Stromal cell of bone marrow (primary cell): ENCODE data around the gene CNIH1.
A peak's percentile ranks its signal among the peaks of the same experiment; 100 is the strongest.

Source experiments
- DNase-seq: peaks from one replicate; pipeline ENCODE4 v3.0.0-alpha.2; 2012; ENCODE audit warnings: low read depth

CNIH1 gene

GRCh38 chr14:54440873-54441868, at the start of gene CNIH1:
CNIH1 (minus strand) TSS chr14:54441374; CDS start chr14:54441327, 47 bp downstream.
- DNase-seq, result peak; percentile 86

- DNase-seq, result no peak
These were observed 49.4 kb upstream of the CNIH1 start for GRCh38 chr14:54490445-54491175.

- DNase-seq, result no peak
These were observed 48.7 kb upstream of the CNIH1 start for GRCh38 chr14:54489731-54490444.

GRCh38 chr14:54489318-54489683, 48.1 kb upstream of the CNIH1 start:
- no peak for DNase-seq

- peak; percentile 86 for DNase-seq
These were observed 47.6 kb upstream of the CNIH1 start, which contains the start of gene GMFB for GRCh38 chr14:54488646-54489317. GMFB (minus strand) TSS chr14:54488980; CDS start chr14:54488927, 53 bp downstream.

- DNase-seq, result no peak
These were observed 47.1 kb upstream of the CNIH1 start for GRCh38 chr14:54488318-54488645.

GRCh38 chr14:54487771-54488170, 46.6 kb upstream of the CNIH1 start:
- DNase-seq, result no peak

- DNase-seq, result no peak
These were observed 45.5 kb upstream of the CNIH1 start for GRCh38 chr14:54486685-54487084.

GRCh38 chr14:54483846-54484245, 42.7 kb upstream of the CNIH1 start:
- DNase-seq, result no peak

- no peak for DNase-seq
These were observed 42.0 kb upstream of the CNIH1 start for GRCh38 chr14:54483073-54483745.

- DNase-seq, result no peak
These were observed 40.5 kb upstream of the CNIH1 start for GRCh38 chr14:54481695-54482094.

GRCh38 chr14:54480830-54481562, 39.8 kb upstream of the CNIH1 start:
- no peak for DNase-seq

GRCh38 chr14:54478636-54479215, 37.6 kb upstream of the CNIH1 start:
- DNase-seq, result no peak

- DNase-seq, result no peak
These were observed 34.7 kb upstream of the CNIH1 start for GRCh38 chr14:54475911-54476310.

- DNase-seq, result no peak
These were observed 34.2 kb upstream of the CNIH1 start for GRCh38 chr14:54475187-54475899.

- DNase-seq, result no peak
These were observed 33.1 kb upstream of the CNIH1 start for GRCh38 chr14:54474232-54474793.

- no peak for DNase-seq
These were observed 31.1 kb upstream of the CNIH1 start for GRCh38 chr14:54472315-54472714.

GRCh38 chr14:54471641-54472040, 30.5 kb upstream of the CNIH1 start:
- no peak for DNase-seq

- DNase-seq, result no peak
These were observed 29.5 kb upstream of the CNIH1 start for GRCh38 chr14:54470701-54471100.
